Endodermal cell (in vitro differentiated cells): Measurements from ENCODE around the gene SPATA17. TPM values are rescaled to one million over a fixed set of nuclear protein-coding genes. Genes with fewer than 3 reads are reported as not detected.

Source experiments
- DNase-seq: peaks from one replicate; pipeline ENCODE4 v3.0.0-alpha.2; 2017
- H3K27ac ChIP-seq: 2 replicates; pipeline ENCODE4 v1.5.1; 2013; ENCODE audit warnings: mild to moderate bottlenecking, low read depth, low read length, moderate library complexity
- H3K27me3 ChIP-seq: 2 replicates; pipeline ENCODE4 v1.6.1; 2013; ENCODE audit warnings: mild to moderate bottlenecking, low read length, moderate library complexity; ENCODE audit not compliant: insufficient read depth, control insufficient read depth, poor library complexity, severe bottlenecking
- H3K36me3 ChIP-seq: 2 replicates; pipeline ENCODE4 v1.7.0; 2013; ENCODE audit warnings: mild to moderate bottlenecking, low read length, moderate library complexity; ENCODE audit not compliant: control insufficient read depth, insufficient read depth
- H3K4me1 ChIP-seq: one replicate; pipeline ENCODE4 v1.7.0; 2013; ENCODE audit warnings: low read length; ENCODE audit not compliant: control insufficient read depth, insufficient read depth
- H3K4me3 ChIP-seq: 2 replicates; pipeline ENCODE4 v1.5.1; 2013; ENCODE audit warnings: mild to moderate bottlenecking, low read length, moderate library complexity
- H3K9ac ChIP-seq: 2 replicates; pipeline ENCODE4 v1.6.1; 2013; ENCODE audit warnings: mild to moderate bottlenecking, low read length, moderate library complexity; ENCODE audit not compliant: poor library complexity, severe bottlenecking; ENCODE audit errors: extremely low read depth
- H3K9me3 ChIP-seq: 2 replicates; pipeline ENCODE4 v1.6.1; 2013; ENCODE audit warnings: mild to moderate bottlenecking, low read length, moderate library complexity; ENCODE audit not compliant: control insufficient read depth
- H3K27ac Mint-ChIP-seq: 2 replicates; pipeline ENCODE4 v1.8.0; 2020; ENCODE audit warnings: mixed read lengths
- H3K27me3 Mint-ChIP-seq: 2 replicates; pipeline ENCODE4 v1.8.0; 2021; ENCODE audit warnings: mild to moderate bottlenecking, mixed read lengths; ENCODE audit not compliant: insufficient read depth
- H3K36me3 Mint-ChIP-seq: 2 replicates; pipeline ENCODE4 v1.8.0; 2020; ENCODE audit warnings: low read depth, mixed read lengths
- H3K4me1 Mint-ChIP-seq: 2 replicates; pipeline ENCODE4 v1.8.0; 2020; ENCODE audit warnings: mixed read lengths
- H3K4me3 Mint-ChIP-seq: 2 replicates; pipeline ENCODE4 v1.8.0; 2020; ENCODE audit warnings: mild to moderate bottlenecking, moderate library complexity, mixed read lengths
- H3K9me3 Mint-ChIP-seq: 2 replicates; pipeline ENCODE4 v1.8.0; 2020; ENCODE audit warnings: mild to moderate bottlenecking, mixed read lengths
- WGBS, 2 experiments: methylation state at CpG; one replicate each; pipeline versions ENCODE4 v1.1.5 to v1.1.7; 2013; ENCODE audit warnings: missing lambda C conversion rate in 2 of 2, mixed read lengths in 1 of 2; ENCODE audit not compliant: insufficient coverage in 1 of 2, insufficient read length in 1 of 2; 5-methylcytosine and 5-hydroxymethylcytosine counted together
- total RNA-seq, 2 donors: library from RNA; stranded (reverse); fragmentation: NEBNext Ultra II Directional in 1 of 2; extraction: Animal tissue kit (Norgen Biotek cat#: 25700) in 1 of 2; gene quantifications; 2 replicates in 1 of 2; 3 replicates in 1 of 2; pipeline ENCODE4 v1.2.1, GENCODE V29; 2021
- TF ChIP-seq, protein P1 (sequence below): fragments of 200-600 bp; sonication (generic); conservative IDR thresholded peaks from 2 replicates; pipeline ENCODE4 v1.5.0; 2021; ENCODE audit warnings: antibody characterized with exemption, mild to moderate bottlenecking

Gene SPATA17
- total RNA-seq, 2 donors from 2014 or later: 0.93 to 1.6 TPM

DNA sequence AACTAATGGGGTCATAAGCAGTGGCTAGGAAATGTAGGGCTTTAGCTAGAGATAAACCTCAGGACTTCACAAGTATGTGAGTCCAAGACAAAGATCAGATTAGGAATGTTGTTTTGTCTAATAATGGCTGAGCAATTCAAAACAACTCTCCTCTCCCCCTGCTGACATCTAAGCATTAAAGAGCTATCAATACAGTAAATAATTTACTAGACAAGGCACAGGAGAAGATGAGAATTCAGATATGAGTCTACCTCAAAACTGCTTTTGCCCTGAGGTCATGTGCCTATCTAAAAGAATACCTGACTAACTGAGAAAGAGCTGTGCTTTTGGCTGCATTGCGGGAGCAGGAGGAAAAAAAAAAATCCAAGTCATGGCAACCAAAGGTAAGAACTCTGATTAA, 86.8 kb downstream of the SPATA17 start:
- no peak overlapping the region for H3K4me3 ChIP-seq
- no peaks in the 10 kb centered on the region for H3K36me3 Mint-ChIP-seq
- H3K27me3 Mint-ChIP-seq: no peaks in the 10 kb centered on the region
- peaks cover 5% of the 10 kb centered on the region for H3K4me1 ChIP-seq
- 95% methylated on average over 1 of the region's 1 CpG; no CpG with 5 or more reads in 1 of the 2 experiments for WGBS, 2 experiments
- H3K27ac Mint-ChIP-seq: no peak overlapping the region
- H3K27ac ChIP-seq: no peak overlapping the region
- H3K4me3 Mint-ChIP-seq: no peak overlapping the region
- H3K36me3 ChIP-seq: no peaks in the 10 kb centered on the region
- no peak for DNase-seq
- no peaks in the 10 kb centered on the region for H3K9me3 Mint-ChIP-seq
- peaks cover 3% of the 10 kb centered on the region for H3K4me1 Mint-ChIP-seq
- TF ChIP-seq, protein P1, sequence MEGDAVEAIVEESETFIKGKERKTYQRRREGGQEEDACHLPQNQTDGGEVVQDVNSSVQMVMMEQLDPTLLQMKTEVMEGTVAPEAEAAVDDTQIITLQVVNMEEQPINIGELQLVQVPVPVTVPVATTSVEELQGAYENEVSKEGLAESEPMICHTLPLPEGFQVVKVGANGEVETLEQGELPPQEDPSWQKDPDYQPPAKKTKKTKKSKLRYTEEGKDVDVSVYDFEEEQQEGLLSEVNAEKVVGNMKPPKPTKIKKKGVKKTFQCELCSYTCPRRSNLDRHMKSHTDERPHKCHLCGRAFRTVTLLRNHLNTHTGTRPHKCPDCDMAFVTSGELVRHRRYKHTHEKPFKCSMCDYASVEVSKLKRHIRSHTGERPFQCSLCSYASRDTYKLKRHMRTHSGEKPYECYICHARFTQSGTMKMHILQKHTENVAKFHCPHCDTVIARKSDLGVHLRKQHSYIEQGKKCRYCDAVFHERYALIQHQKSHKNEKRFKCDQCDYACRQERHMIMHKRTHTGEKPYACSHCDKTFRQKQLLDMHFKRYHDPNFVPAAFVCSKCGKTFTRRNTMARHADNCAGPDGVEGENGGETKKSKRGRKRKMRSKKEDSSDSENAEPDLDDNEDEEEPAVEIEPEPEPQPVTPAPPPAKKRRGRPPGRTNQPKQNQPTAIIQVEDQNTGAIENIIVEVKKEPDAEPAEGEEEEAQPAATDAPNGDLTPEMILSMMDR: no peak
- H3K9ac ChIP-seq: no peak overlapping the region
- H3K27me3 ChIP-seq: no peaks in the 10 kb centered on the region
- no peaks in the 10 kb centered on the region for H3K9me3 ChIP-seq

GRCh38 chr1:217718873-217719272, 87.7 kb downstream of the SPATA17 start:
- no peaks in the 10 kb centered on the region for H3K36me3 ChIP-seq
- H3K27ac Mint-ChIP-seq: no peak overlapping the region
- no peak overlapping the region for H3K4me3 Mint-ChIP-seq
- H3K36me3 Mint-ChIP-seq: no peaks in the 10 kb centered on the region
- TF ChIP-seq, protein P1: peak; percentile 59
- H3K4me1 Mint-ChIP-seq: peaks cover 3% of the 10 kb centered on the region
- no peak overlapping the region for H3K9ac ChIP-seq
- H3K27ac ChIP-seq: no peak overlapping the region
- H3K4me3 ChIP-seq: no peak overlapping the region
- no peaks in the 10 kb centered on the region for H3K9me3 Mint-ChIP-seq
- no peak for DNase-seq
- H3K27me3 ChIP-seq: no peaks in the 10 kb centered on the region
- no peaks in the 10 kb centered on the region for H3K27me3 Mint-ChIP-seq
- WGBS, 2 experiments: 75 to 88% methylated on average over 1 of the region's 2 CpGs
- no peaks in the 10 kb centered on the region for H3K9me3 ChIP-seq
- peaks cover 5% of the 10 kb centered on the region for H3K4me1 ChIP-seq

- H3K36me3 Mint-ChIP-seq: no peaks in the 10 kb centered on the region
- TF ChIP-seq, protein P1: no peak
These were observed 90.5 kb downstream of the SPATA17 start for GRCh38 chr1:217721692-217722091.

More at GRCh38 chr1:217721692-217722091, 90.5 kb downstream of the SPATA17 start:
- Mint-ChIP-seq H3K27ac (no peak overlapping the region), H3K4me3 (no peak overlapping the region), H3K9me3 (no peaks in the 10 kb centered on the region), H3K4me1 (peaks cover 3% of the 10 kb centered on the region), H3K27me3 (no peaks in the 10 kb centered on the region)
- no peaks in the 10 kb centered on the region for H3K9me3 ChIP-seq
- peaks cover 5% of the 10 kb centered on the region for H3K4me1 ChIP-seq
- H3K4me3 ChIP-seq: no peak overlapping the region
- H3K36me3 ChIP-seq: no peaks in the 10 kb centered on the region
- 40 to 81% methylated on average over 1 of the region's 1 CpG for WGBS, 2 experiments
- no peaks in the 10 kb centered on the region for H3K27me3 ChIP-seq
- H3K9ac ChIP-seq: no peak overlapping the region
- no peak overlapping the region for H3K27ac ChIP-seq
- no peak for DNase-seq
